ENCODE results near the gene ITGAV.

DNA sequence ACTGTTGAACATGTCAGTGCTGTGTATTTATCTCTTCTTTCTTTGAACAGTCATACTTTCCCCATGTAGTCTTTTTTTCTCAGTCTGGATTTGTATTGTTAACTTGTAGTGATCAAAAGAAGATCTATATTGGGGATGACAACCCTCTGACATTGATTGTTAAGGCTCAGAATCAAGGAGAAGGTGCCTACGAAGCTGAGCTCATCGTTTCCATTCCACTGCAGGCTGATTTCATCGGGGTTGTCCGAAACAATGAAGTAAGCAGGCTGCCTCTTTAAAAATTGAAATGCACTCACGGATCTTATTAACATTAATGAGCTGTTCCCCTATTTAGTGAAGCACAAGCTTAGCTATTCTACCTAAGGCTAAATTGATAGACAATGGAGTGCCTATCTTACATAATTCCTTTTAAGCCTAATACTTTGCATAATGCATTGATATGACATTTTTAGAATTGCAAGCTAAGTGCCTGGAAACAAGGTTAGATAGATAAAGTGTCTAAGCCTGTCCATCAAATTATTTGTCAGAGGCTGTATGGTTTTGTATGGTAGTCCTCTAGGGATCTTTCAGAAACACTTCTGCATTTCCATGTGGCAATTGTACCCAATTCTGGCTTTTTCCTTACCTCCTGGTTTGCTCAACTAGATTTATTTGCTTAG, 74.7 kb downstream of the ITGAV start:
- TF ChIP-seq POLR2AphosphoS5 (IDR thresholded peaks at IDR 0.05; ENCODE audit: low read depth, low read length) (no peak), SIN3A (IDR thresholded peaks at IDR 0.05; ENCODE audit: borderline replicate concordance, insufficient read depth, low read length) (no peak), TAF1 (IDR thresholded peaks at IDR 0.05; ENCODE audit: borderline replicate concordance, insufficient read depth, low read length) (no peak), FOXP2 (optimal IDR thresholded peaks at IDR 0.05; ENCODE audit: borderline replicate concordance, extremely low read depth, extremely low read length, insufficient read depth) (no peak)
- TF ChIP-seq, protein P1, sequence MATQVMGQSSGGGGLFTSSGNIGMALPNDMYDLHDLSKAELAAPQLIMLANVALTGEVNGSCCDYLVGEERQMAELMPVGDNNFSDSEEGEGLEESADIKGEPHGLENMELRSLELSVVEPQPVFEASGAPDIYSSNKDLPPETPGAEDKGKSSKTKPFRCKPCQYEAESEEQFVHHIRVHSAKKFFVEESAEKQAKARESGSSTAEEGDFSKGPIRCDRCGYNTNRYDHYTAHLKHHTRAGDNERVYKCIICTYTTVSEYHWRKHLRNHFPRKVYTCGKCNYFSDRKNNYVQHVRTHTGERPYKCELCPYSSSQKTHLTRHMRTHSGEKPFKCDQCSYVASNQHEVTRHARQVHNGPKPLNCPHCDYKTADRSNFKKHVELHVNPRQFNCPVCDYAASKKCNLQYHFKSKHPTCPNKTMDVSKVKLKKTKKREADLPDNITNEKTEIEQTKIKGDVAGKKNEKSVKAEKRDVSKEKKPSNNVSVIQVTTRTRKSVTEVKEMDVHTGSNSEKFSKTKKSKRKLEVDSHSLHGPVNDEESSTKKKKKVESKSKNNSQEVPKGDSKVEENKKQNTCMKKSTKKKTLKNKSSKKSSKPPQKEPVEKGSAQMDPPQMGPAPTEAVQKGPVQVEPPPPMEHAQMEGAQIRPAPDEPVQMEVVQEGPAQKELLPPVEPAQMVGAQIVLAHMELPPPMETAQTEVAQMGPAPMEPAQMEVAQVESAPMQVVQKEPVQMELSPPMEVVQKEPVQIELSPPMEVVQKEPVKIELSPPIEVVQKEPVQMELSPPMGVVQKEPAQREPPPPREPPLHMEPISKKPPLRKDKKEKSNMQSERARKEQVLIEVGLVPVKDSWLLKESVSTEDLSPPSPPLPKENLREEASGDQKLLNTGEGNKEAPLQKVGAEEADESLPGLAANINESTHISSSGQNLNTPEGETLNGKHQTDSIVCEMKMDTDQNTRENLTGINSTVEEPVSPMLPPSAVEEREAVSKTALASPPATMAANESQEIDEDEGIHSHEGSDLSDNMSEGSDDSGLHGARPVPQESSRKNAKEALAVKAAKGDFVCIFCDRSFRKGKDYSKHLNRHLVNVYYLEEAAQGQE (IDR thresholded peaks at IDR 0.05; ENCODE audit: insufficient read depth in 1 of 2, low read depth in 2 of 2, low read length in 2 of 2), result no peak

Measured in PFSK-1 (cell line).